Tracheal epithelial cell (primary cell): ENCODE measurements around the gene GPR50. TPM values are rescaled to one million over a fixed set of nuclear protein-coding genes. Genes with fewer than 3 reads are reported as not detected.

Experiments used
- total RNA-seq: library from RNA; depleted of rRNA; stranded (reverse); fragments of >200 nt; gene quantifications from 2 replicates; pipeline ENCODE4 v1.2.1, GENCODE V29; 2014

Gene GPR50
- total RNA-seq = not detected in 2 replicates

GRCh38 chrX:151176231-151176750 is at the start of gene GPR50:
GPR50 (plus strand) TSS chrX:151176584; CDS start chrX:151176722, 138 bp downstream.

Other genes starting within 250 kb of the GPR50 start
- gene HMGB3, start 193.2 kb upstream of the GPR50 start, total RNA-seq = 24.6 and 54.6 TPM in 2 replicates
- 48.7 and 59.3 TPM in 2 replicates for gene VMA21, start 220.6 kb downstream of the GPR50 start, total RNA-seq